CD14-positive monocyte (primary cell): ENCODE data around the gene GID8. TPM values are rescaled to one million over a fixed set of nuclear protein-coding genes. Genes with fewer than 3 reads are reported as not detected.

Experiments used
- DNase-seq, 3 donors: peaks; one replicate each; pipeline ENCODE4 v3.0.0-alpha.2; 2011 to 2022
- H2AFZ ChIP-seq: 2 replicates; pipeline ENCODE4 v1.6.0; 2012; ENCODE audit warnings: mild to moderate bottlenecking, low read depth, low read length, inconsistent platforms; ENCODE audit not compliant: insufficient read depth, poor library complexity, severe bottlenecking
- H3K27ac ChIP-seq, 2 donors: 1 replicate in 1 of 2; 2 replicates in 1 of 2; pipeline ENCODE4 v1.5.1; 2012 to 2013; ENCODE audit warnings: low read length in 2 of 2, control low read depth in 1 of 2, inconsistent platforms in 1 of 2, low read depth in 1 of 2, mild to moderate bottlenecking in 1 of 2
- H3K27me3 ChIP-seq, 2 donors: one replicate each; pipeline versions ENCODE4 v1.6.0 to v1.6.1; 2011 to 2013; ENCODE audit warnings: low read length in 2 of 2; ENCODE audit not compliant: control insufficient read depth in 2 of 2, insufficient read depth in 2 of 2
- H3K36me3 ChIP-seq, 2 donors: replicated peaks in 1 of 2; 1 replicate in 1 of 2; 2 replicates in 1 of 2; pipeline versions ENCODE4 v1.5.1 to v1.6.1; 2012 to 2013; ENCODE audit warnings: low read length in 2 of 2, control low read depth in 1 of 2, inconsistent platforms in 1 of 2, mild to moderate bottlenecking in 1 of 2; ENCODE audit not compliant: insufficient read depth in 2 of 2, control insufficient read depth in 1 of 2
- H3K4me1 ChIP-seq, 2 donors: 1 replicate in 1 of 2; 2 replicates in 1 of 2; pipeline versions ENCODE4 v1.5.1 to v1.6.1; 2012 to 2013; ENCODE audit warnings: low read length in 2 of 2, control low read depth in 1 of 2, inconsistent platforms in 1 of 2, mild to moderate bottlenecking in 1 of 2, moderate library complexity in 1 of 2; ENCODE audit not compliant: insufficient read depth in 2 of 2, control insufficient read depth in 1 of 2
- H3K4me2 ChIP-seq: replicated peaks from 2 replicates; pipeline ENCODE3; 2012; ENCODE audit warnings: low read length, moderate library complexity, mild to moderate bottlenecking; ENCODE audit not compliant: poor library complexity, severe bottlenecking; ENCODE audit errors: extremely low read depth
- H3K4me3 ChIP-seq, 3 experiments: fragments of 200-600 bp in 1 of 3; sonication (generic) in 1 of 3; replicated peaks in 1 of 3; 1 replicate in 2 of 3; 2 replicates in 1 of 3; pipeline ENCODE4 v1.5.1; 2011 to 2013; ENCODE audit warnings: low read length in 3 of 3, mild to moderate bottlenecking in 3 of 3, control low read depth in 2 of 3, low read depth in 2 of 3, inconsistent platforms in 1 of 3, moderate library complexity in 1 of 3
- H3K79me2 ChIP-seq: 2 replicates; pipeline ENCODE4 v1.6.0; 2012; ENCODE audit warnings: mild to moderate bottlenecking, control low read depth, inconsistent platforms, low read length, moderate library complexity; ENCODE audit not compliant: insufficient read depth
- H3K9ac ChIP-seq: 2 replicates; pipeline ENCODE4 v1.6.0; 2017; ENCODE audit warnings: low read length, mild to moderate bottlenecking; ENCODE audit not compliant: insufficient read depth, poor library complexity, severe bottlenecking
- H3K9me3 ChIP-seq, 2 donors: replicated peaks in 1 of 2; 1 replicate in 1 of 2; 2 replicates in 1 of 2; pipeline versions ENCODE4 v1.5.1 to v1.6.1; 2012 to 2013; ENCODE audit warnings: low read length in 2 of 2, control low read depth in 1 of 2; ENCODE audit not compliant: control insufficient read depth in 1 of 2, insufficient read depth in 1 of 2
- H4K20me1 ChIP-seq: 2 replicates; pipeline ENCODE4 v1.6.0; 2012; ENCODE audit warnings: mild to moderate bottlenecking, low read length, control low read depth, moderate library complexity; ENCODE audit not compliant: insufficient read depth
- H3K27ac Mint-ChIP-seq, 7 donors: one replicate each; pipeline ENCODE4 v1.8.0; 2020; ENCODE audit warnings: mild to moderate bottlenecking in 7 of 7, mixed read lengths in 7 of 7, moderate library complexity in 6 of 7, inconsistent platforms in 2 of 7
- H3K27me3 Mint-ChIP-seq, 3 donors: one replicate each; pipeline ENCODE4 v1.8.0; 2021 to 2022; ENCODE audit warnings: low read depth in 3 of 3, mild to moderate bottlenecking in 3 of 3, mixed read lengths in 3 of 3, moderate library complexity in 3 of 3, inconsistent platforms in 1 of 3
- H3K36me3 Mint-ChIP-seq, 2 donors: one replicate each; pipeline ENCODE4 v1.8.0; 2020; ENCODE audit warnings: mixed read lengths in 2 of 2, inconsistent platforms in 1 of 2, mild to moderate bottlenecking in 1 of 2
- H3K4me1 Mint-ChIP-seq: one replicate; pipeline ENCODE4 v1.8.0; 2020; ENCODE audit warnings: mild to moderate bottlenecking, mixed read lengths
- H3K4me3 Mint-ChIP-seq, 2 donors: one replicate each; pipeline ENCODE4 v1.8.0; 2020; ENCODE audit warnings: mild to moderate bottlenecking in 2 of 2, mixed read lengths in 2 of 2, moderate library complexity in 1 of 2
- H3K9me3 Mint-ChIP-seq, 7 donors: one replicate each; pipeline ENCODE4 v1.8.0; 2020 to 2022; ENCODE audit warnings: mixed read lengths in 7 of 7, mild to moderate bottlenecking in 6 of 7, moderate library complexity in 6 of 7, inconsistent platforms in 2 of 7
- CTCF ChIP-seq: fragments of 200-600 bp; IDR thresholded peaks from one replicate; pipeline ENCODE4 v1.8.0; 2022; ENCODE audit warnings: antibody characterized with exemption, mild to moderate bottlenecking
- WGBS: methylation state at CpG from one replicate; pipeline ENCODE4 v1.1.5; 2013; ENCODE audit warnings: missing lambda C conversion rate; ENCODE audit not compliant: insufficient coverage; 5-methylcytosine and 5-hydroxymethylcytosine counted together
- intact Hi-C, 2 donors: fragments of 100-400 bp; cut with micrococcal nuclease; formaldehyde crosslinking; loops; one replicate each; pipeline versions ENCODE4 v1.15.0 to v1.15.1; 2023
- polyA plus RNA-seq, 3 donors: library from polyadenylated mRNA; depleted of rRNA in 1 of 3; unstranded in 2 of 3; stranded (reverse) in 1 of 3; fragments of 300-500 nt in 2 of 3; fragments of >200 nt in 1 of 3; fragmentation: Illumina TruSeq in 2 of 3; gene quantifications; 1 replicate in 2 of 3; 2 replicates in 1 of 3; pipeline ENCODE4 v1.2.3, GENCODE V29; 2012 to 2021

Gene GID8
- polyA plus RNA-seq, 3 donors, result 12.4 to 19.7 (median 12.7) TPM

DNA sequence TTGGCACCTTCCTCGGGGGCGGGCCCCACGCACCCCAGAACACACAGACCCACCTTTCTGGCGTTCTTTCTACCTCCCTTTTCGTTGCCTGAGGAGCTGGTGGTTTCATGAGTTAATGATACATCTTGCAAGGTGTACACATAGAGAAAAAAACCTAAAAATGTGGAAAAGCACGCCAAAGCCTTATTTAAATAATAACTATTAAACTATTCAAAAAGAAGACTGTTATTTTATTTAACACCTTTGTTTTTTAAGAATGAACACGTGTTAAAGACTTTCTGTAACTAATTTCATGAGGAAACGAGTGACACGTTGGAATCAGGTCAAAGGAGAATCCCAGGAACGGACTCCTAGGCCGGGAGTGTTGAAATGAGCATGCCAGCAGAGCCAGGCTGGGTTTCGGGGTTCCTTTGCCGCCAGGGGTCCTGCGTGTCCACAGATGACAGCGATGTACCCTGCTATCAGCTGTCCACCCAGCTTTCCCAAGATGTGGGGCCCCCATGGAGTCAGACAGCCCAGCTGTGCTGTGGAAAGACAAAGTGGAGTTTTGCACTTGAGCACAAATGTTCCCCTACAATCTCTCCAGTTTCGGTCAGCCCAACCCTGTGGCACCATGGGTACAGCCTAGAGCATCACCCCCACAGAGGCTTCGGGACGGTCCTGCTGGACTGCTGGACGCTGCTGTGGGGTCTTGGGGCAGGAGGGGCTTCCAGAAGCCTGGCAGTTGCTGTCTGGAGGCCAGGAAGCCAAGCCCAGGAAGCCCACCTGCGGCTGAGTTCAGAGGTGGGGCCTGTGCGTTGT is 30.6 kb downstream of the GID8 start:
- H4K20me1 ChIP-seq, result no peaks in the 10 kb centered on the region
- H3K36me3 ChIP-seq, result peaks cover 7 to 17% of the 10 kb centered on the region in 2 donors
- H3K4me1 Mint-ChIP-seq, result peaks cover 14% of the 10 kb centered on the region
- DNase-seq, result no peak
- peaks cover 32 to 42% (median 39%) of the 10 kb centered on the region in 3 donors for H3K27me3 Mint-ChIP-seq
- peaks cover 6 to 8% of the 10 kb centered on the region in 2 donors for H3K4me1 ChIP-seq
- TF ChIP-seq CTCF, result no peak
- intact Hi-C loops, result no loop called here
- H3K4me3 Mint-ChIP-seq, result peak overlapping the region in 1 of 2 donors; percentile 40
- H3K79me2 ChIP-seq, result no peaks in the 10 kb centered on the region
- no peak overlapping the region for H3K27ac Mint-ChIP-seq
- H3K4me3 ChIP-seq, result no peak overlapping the region
- H3K36me3 Mint-ChIP-seq, result peaks cover 13 to 31% of the 10 kb centered on the region in 2 donors
- peaks cover 7 to 30% of the 10 kb centered on the region in 2 donors for H3K27me3 ChIP-seq
- no peak overlapping the region for H2AFZ ChIP-seq
- H3K4me2 ChIP-seq, result no peak overlapping the region
- H3K9me3 Mint-ChIP-seq, result peaks cover 0 to 6% (median 2%) of the 10 kb centered on the region in 7 donors
- H3K9me3 ChIP-seq, result peaks cover 0 to 3% of the 10 kb centered on the region in 2 donors
- H3K9ac ChIP-seq, result no peak overlapping the region
- WGBS, result 78% methylated on average over 9 of the region's 21 CpGs
- no peak overlapping the region for H3K27ac ChIP-seq

- Histone ChIP-seq H2AFZ (no peak overlapping the region), H3K79me2 (no peaks in the 10 kb centered on the region), H3K36me3 (peaks cover 7 to 10% of the 10 kb centered on the region in 2 donors), H4K20me1 (no peaks in the 10 kb centered on the region), H3K4me1 (peaks cover 6 to 8% of the 10 kb centered on the region in 2 donors), H3K9ac (no peak overlapping the region), H3K27ac (no peak overlapping the region), H3K27me3 (peaks cover 11 to 37% of the 10 kb centered on the region in 2 donors), H3K9me3 (peaks cover 0 to 3% of the 10 kb centered on the region in 2 donors), H3K4me2 (no peak overlapping the region), H3K4me3 (no peak overlapping the region)
- Mint-ChIP-seq H3K36me3 (peaks cover 7 to 24% of the 10 kb centered on the region in 2 donors), H3K4me3 (peak overlapping the region in 1 of 2 donors; percentile 40), H3K27me3 (peaks cover 39 to 49% (median 46%) of the 10 kb centered on the region in 3 donors), H3K9me3 (peaks cover 0 to 6% (median 3%) of the 10 kb centered on the region in 7 donors), H3K27ac (no peak overlapping the region), H3K4me1 (peaks cover 12% of the 10 kb centered on the region)
- intact Hi-C loops, result no loop called here
- no peak for TF ChIP-seq CTCF
- WGBS, result 64% methylated on average over 7 of the region's 16 CpGs
- DNase-seq, result no peak
Observed at GRCh38 chr20:62969179-62969760, 31.3 kb downstream of the GID8 start.
